NCI-H524 treated with DMSO at 0.1 percent for 48 hours (cell line): ENCODE results near the gene SLC25A26.

Experiments
- DNase-seq: peaks from one replicate; lab custom pipeline; 2025; lab: John Stamatoyannopoulos, UW

The SLC25A26 gene

GRCh38 chr3:66322436-66322835, 101.6 kb downstream of the SLC25A26 start:
- DNase-seq = no peak

GRCh38 chr3:66326340-66326739, 105.5 kb downstream of the SLC25A26 start:
- DNase-seq = no peak

- DNase-seq = no peak
These were observed 114.9 kb downstream of the SLC25A26 start for GRCh38 chr3:66335671-66336070.

- no peak for DNase-seq
These were observed 115.5 kb downstream of the SLC25A26 start for GRCh38 chr3:66336333-66336766.

- DNase-seq = no peak
These were observed 118.1 kb downstream of the SLC25A26 start for GRCh38 chr3:66338927-66339326.

- no peak for DNase-seq
These were observed 122.0 kb downstream of the SLC25A26 start for GRCh38 chr3:66342717-66343356.

- DNase-seq = no peak
These were observed 123.6 kb downstream of the SLC25A26 start for GRCh38 chr3:66344391-66344811.

- DNase-seq = no peak
These were observed 124.2 kb downstream of the SLC25A26 start for GRCh38 chr3:66344848-66345578.

GRCh38 chr3:66348704-66349103, 127.9 kb downstream of the SLC25A26 start:
- no peak for DNase-seq

GRCh38 chr3:66350601-66351000, 129.8 kb downstream of the SLC25A26 start:
- DNase-seq = no peak

GRCh38 chr3:66353039-66353438, 132.2 kb downstream of the SLC25A26 start:
- no peak for DNase-seq

- no peak for DNase-seq
These were observed 132.7 kb downstream of the SLC25A26 start for GRCh38 chr3:66353530-66353929.

- no peak for DNase-seq
These were observed 133.2 kb downstream of the SLC25A26 start for GRCh38 chr3:66354001-66354400.

- DNase-seq = no peak
These were observed 134.6 kb downstream of the SLC25A26 start for GRCh38 chr3:66355394-66355793.

- DNase-seq = no peak
These were observed 135.2 kb downstream of the SLC25A26 start for GRCh38 chr3:66355997-66356396.

GRCh38 chr3:66361356-66361755, 140.6 kb downstream of the SLC25A26 start:
- DNase-seq = no peak

GRCh38 chr3:66362541-66362941, 141.7 kb downstream of the SLC25A26 start:
- DNase-seq = no peak

GRCh38 chr3:66363148-66363547, 142.3 kb downstream of the SLC25A26 start:
- DNase-seq = no peak

GRCh38 chr3:66365080-66365479, 144.3 kb downstream of the SLC25A26 start:
- DNase-seq = no peak

GRCh38 chr3:66366747-66367146, 145.9 kb downstream of the SLC25A26 start:
- no peak for DNase-seq

GRCh38 chr3:66367979-66368378, 147.2 kb downstream of the SLC25A26 start:
- no peak for DNase-seq

GRCh38 chr3:66370179-66370578, 149.4 kb downstream of the SLC25A26 start:
- no peak for DNase-seq

GRCh38 chr3:66371432-66371831, 150.6 kb downstream of the SLC25A26 start:
- DNase-seq = no peak
